Measurements from ENCODE around the gene MAP3K8.

- TF ChIP-seq POLR2A (IDR thresholded peaks at IDR 0.05; ENCODE audit: low read depth, low read length) = no peak
- no peak for TF ChIP-seq POLR2AphosphoS5 (IDR thresholded peaks at IDR 0.05; ENCODE audit: low read depth, low read length)
Observed at GRCh38 chr10:30430544-30431298, 3.3 kb upstream of the MAP3K8 start.
